HTERT RPE-1 (cell line): ENCODE results near the gene FAM110D.

Experiments used
- in situ Hi-C: fragments of 300-500 bp; cut with MboI; formaldehyde crosslinking; loops from 4 replicates; pipeline ENCODE4 v1.14.3; 2020; ENCODE audit warnings: low sequenced_read_pairs

Gene FAM110D

DNA sequence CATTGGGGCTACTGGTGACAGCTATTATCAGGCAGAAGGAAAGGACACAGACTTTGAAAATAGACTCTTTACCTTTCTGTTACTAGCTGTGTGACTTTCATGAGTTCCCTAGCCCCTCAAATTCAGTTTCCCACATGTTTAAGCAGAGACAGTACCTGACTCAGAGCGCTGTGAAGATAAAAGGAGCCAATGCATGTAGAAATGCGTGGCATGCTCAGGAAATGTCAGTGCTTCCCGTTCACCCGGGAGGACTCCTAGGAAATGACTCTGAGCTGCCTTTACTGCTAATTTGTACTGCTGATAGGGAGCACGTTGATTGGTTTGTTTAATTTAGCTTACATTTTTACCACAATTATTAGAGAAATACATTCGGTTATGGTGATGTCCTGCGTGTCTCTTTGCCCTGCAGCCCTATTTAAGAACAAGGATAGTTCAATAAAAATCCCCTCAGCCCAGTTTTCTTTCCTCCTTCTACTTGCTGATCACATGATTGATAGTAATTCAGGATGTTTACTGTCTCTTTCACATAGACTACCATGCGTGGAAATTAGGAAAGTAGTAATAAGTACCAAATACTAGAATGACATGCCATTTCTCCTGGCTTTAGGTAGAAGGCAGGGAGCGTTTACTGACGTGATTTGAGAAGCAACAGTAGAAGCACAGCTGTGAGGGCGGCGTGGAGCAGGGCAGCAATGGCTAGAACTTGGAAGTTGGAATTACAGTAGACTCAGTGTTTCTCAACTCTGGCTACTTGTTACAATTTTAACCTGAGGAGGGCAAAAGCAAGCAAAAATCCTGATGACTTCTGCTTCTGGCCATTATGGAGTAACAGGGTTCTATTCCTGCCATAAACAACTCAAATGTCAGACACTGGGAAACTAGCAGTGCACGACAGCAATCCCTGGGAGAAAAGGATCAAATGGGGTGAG lies 31.4 kb upstream of the FAM110D start:
- in situ Hi-C loops = no loop called here

DNA sequence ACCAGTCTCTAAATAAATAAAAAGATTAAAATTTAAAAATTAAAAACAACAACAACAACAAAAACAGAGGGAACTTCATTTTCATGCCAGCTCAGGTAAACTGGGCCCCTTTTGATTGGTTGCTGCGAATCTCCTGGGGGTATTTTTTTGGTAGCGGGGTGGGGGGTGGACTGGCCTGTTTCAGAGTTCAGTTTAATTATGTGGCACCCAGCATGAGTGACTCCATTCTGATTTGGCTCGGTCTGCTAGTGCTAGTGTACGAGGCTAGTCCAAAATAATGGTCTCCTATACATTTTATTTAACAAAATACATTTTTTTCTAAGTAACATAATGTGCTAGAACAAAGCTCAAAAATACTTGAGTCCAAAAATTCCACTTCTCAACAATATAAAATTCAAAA lies 29.1 kb upstream of the FAM110D start:
- in situ Hi-C loops = no loop called here

DNA sequence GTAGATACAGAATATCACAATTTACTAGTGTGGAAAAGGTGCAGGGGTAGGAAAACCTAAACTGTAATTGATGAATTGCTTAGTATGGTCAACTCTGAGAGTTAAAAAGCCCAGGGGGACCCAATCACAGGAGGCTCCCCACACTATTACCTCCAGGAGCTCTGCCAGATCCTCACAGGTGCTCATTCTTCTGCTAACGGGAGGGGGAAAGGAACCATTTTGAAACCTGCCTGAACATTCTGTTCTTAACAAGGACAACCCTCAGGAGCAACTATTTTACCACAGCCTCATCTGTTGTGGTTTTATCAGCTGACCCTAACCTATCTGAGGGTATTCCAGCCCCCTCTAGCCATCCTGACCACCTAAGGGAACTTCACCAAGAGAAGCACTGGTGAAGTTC lies 28.2 kb upstream of the FAM110D start:
- in situ Hi-C loops = no loop called here

DNA sequence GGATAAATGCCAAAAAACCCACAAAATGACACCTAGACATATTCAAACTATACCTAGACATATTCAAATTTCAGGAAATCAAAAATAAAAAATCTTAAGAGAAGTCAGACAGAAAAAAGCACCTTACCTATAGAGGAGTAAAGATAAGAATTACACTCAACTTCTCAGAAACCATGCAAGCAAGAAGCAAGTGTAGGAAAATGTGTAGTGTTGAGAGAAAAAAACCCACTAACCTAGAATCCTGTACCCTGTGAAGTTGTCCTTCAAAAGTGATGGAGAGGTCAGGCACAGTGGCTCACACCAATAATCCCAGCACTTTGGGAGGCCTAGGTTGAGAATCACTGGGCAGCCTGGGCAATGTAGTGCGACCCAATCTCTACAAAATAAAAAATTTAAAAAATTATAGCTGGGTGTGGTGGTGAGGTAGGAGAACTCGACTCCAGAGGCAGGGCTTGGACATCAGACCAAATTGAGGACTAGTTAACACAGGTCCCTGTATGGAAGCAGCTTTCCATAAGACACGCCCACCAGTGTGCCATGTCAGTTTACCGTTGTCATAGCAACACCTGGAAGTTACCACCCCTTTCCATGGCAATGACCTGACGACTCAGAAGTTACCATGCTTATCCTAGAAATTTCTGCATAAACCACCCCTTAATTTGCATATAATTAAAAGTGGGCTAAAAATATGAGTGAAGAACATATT lies 26.6 kb upstream of the FAM110D start:
- in situ Hi-C loops = no loop called here

DNA sequence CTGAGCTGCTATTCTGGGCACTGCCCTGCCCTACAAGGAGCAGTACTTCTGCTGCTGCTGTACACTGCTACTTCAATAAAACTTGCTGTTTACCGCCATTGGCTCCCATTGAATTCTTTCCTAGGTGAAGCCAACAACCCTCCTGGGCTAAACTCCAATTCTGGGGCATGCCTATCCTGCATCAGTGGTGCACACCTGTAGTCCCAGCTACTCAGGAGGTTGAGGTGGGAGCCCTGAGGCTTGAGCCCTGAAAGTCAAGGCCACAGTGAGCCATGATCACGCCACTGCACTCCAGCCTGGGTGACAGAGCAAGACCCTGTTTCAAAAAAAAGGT lies 26.1 kb upstream of the FAM110D start:
- in situ Hi-C loops = no loop called here

DNA sequence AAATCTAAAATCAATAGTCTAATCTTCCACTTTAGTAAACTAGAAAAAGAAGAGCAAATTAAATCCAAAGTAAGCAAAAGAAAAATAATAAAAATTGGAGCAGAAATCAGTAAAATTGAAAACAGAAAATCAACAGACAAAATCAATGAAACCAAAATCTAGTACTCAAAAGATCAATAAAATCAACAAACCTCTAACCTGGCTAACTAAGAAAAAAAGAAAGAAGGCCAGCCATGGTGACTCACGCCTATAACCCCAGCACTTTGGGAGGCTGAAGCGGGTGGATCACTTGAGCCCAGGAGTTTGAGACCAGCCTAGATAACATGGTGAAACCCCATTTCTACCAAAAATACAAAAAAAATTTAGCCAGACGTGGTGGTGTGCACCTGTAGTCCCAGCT lies 24.4 kb upstream of the FAM110D start:
- in situ Hi-C loops = no loop called here

DNA sequence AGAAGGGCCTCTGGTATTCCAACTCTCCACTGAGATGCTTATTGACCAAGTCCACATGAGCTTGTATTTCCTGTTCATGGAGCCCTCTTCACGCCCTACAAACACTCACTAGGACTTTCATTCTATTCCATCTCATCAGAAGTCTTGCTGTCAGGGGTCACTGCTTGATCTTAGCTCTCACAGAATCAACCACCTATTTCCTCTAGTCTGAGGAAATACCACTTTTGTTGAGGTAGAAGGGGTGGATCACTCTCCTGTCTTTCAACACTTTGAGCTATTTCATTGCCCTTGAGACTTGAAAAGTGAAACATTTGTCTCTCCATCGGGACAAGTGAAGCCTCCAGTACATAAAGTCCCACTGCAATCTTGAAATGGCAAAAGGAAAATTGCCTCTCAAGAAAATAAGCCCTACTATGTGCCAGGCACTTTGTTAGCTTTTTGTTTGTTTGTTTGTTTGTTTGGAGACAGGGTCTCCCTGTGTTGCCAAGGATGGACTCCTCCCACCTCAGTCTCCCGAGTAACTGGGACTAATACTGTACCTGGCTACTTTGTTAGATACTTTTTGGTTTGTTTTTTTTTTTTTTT lies 19.8 kb upstream of the FAM110D start:
- in situ Hi-C loops = no loop called here

DNA sequence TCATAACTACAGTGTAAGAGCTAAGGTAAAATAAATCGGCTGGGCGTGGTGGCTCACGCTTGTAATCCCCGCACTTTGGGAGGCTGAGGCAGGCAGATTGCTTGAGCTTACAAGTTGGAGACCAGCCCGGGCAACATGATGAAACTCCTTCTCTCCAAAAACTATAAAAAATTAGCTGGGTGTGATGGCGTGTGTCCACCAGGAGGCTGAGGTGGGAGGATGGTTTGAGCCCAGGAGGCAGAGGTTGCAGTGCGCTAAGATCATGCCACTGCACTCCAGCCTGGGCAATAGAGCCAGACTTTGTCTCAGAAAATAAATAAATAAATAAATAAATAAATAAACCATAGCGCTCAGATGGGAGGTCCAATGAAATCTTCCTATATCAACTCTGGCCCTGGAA lies 16.7 kb upstream of the FAM110D start:
- in situ Hi-C loops = no loop called here

DNA sequence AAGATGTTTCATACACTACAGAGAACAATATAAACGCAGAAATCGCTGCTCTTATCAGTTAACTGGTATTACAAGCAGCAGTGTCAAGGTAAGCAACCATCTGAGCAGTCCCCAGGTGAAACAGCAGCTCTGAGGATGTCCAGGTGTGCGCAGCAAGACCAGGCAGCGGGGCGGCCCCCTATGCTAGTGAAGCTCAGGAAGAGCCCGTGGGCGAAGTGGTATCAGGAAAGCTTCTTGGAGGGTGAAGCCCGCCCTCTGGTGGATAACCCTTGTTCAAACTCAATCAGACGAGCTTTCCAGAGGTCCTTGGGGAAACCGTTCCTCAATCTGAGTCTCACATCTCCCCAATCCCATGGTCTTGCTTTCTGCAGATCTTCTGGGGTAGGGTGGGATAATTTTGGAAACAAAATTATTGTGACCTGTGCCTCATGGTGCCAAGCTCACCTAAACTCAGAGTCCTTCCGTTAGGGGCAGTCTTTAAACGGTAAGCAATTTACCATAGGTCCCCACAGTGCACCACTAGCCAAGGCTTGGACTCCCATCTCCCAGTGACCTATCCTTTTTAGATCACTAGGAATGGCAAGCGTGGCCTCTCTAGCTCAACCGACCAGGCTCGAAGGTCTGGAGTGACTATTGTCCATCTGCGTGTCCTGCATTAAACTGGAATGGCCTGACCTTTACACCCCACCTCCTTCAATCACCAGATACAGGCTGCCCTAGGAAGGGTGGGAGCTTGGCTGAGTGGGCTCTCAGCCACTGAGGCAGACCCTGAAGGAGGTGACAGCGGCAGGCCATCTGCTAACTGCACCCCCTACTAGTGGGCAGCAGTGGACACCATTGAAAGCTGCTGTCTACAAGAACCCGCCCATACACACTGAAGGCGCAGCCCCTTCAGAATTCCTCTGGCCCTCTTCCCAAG lies 13.6 kb upstream of the FAM110D start:
- in situ Hi-C loops = no loop called here

DNA sequence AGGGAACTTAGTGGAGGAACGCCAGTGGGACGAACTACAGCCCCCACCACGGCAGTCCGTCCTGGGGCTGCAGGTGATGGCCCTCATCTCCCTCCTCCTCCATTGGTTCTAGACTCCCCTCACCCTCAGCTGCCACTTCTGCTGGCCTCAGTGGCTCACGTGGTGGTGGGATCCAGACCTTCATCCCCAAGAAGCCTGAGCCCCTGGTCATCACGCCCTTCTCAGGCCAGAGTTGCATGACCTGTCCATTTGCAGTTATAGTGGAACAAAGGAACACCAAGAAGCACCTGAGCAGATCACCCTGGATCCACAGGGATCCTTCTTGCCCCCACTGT lies 13.0 kb upstream of the FAM110D start:
- in situ Hi-C loops = no loop called here

DNA sequence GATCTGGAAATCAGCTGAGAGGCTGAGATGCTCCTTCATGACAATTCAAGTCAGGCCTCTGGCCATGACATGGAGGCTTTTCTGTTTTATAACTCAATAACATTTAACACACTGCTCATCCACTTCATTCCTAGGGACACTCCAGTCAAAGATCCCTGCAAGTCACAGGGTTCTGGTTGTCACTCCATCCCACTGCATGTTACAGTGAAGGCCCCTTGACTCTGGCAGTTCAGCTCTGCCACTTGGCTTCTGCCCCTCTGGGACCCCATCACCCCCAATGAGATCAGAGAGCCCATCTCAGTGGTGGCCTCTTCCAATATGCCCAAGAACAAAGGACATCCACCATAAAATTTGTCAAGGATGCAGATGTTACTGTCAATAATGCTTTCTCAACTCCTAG lies 10.0 kb upstream of the FAM110D start:
- in situ Hi-C loops = no loop called here

DNA sequence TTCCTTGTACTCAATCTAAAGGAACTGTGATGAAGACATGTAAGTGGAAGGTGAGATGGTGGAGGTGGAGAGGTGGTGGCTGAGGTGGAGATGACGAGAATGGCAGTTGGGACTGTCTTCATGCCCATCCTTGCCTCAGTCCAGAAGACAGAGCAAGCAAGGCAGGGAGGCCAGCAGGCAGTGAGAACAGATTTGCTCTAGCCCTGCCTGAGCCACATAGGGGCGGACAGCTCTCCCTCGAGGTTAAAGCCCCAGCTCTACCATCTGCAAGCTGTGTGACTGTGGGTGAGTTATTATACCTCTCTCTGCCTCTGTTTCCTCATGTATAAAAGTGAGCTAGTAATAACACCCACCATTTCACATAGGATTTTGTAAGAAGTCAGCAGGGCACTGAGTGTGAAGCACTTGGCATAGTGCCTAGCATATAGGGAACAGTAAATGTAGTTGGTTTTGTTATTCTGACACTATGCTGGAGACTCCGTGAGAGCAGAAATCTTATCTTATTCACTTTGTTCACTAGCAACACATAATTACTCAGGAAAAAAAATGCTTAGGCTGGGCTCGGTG lies 4.8 kb upstream of the FAM110D start:
- in situ Hi-C loops = no loop called here

DNA sequence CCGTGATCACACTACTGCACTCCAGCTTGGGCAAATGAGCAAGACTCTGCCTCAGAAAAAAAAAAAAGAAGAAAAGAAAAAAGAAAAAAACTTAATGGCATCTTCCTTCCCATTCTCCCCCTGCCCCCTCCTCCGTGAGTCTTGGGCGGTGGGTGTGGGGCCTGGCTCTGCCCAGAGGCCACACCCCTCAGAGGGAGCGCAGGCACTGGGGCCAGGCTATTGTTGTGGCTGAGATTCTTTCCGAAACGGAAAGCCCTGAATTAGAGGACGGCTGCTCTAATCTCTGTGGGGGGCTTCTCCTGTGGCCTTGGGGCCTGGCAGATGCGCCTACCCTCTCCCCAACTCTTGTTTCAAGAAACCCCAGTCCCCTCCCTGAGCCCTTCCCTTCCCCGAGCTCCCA lies 4.1 kb upstream of the FAM110D start:
- in situ Hi-C loops = no loop called here

DNA sequence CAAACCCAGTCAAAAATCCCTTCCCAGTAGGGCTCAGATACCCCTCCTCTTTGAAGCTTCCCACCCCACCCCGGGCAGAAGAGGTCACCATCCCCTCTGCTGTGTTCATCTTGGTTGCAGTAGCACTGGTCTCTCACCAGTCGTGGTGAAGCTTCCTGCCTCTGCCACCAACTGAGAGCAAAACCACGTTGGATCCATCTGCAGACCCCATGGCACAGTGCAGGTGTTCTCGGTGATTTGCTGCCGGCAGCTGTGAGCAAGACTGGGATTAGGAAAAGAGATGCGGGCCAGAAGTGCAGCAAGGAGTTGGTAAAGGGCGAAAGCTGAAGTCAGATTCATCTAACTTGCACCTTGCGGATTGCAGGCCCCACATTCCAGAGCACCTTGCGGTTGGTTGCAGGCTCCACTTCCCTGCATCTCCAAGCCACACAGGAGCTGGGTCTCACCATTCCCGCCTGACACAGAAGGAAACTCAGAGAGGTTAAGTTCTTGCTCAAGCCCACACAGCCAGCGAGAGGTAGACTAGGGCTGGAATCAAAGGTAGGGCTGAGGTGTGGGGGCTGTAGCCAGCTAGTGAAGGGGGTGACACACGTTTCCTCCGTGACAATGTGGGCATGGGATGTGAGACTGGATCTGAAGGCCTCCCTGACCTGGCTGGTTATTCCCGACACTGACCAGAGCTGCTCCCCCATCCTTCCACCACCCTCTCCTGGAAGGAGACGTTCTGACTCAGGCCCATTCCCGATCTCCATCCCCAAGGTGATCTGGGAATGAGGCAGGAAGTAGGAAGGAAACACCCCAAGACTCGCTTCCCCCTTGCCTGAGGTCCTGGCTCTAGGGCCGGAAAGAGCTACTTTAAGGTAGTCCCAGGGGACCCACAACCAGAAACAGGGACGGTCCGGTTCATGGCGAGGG lies 3.3 kb upstream of the FAM110D start:
- in situ Hi-C loops = no loop called here

DNA sequence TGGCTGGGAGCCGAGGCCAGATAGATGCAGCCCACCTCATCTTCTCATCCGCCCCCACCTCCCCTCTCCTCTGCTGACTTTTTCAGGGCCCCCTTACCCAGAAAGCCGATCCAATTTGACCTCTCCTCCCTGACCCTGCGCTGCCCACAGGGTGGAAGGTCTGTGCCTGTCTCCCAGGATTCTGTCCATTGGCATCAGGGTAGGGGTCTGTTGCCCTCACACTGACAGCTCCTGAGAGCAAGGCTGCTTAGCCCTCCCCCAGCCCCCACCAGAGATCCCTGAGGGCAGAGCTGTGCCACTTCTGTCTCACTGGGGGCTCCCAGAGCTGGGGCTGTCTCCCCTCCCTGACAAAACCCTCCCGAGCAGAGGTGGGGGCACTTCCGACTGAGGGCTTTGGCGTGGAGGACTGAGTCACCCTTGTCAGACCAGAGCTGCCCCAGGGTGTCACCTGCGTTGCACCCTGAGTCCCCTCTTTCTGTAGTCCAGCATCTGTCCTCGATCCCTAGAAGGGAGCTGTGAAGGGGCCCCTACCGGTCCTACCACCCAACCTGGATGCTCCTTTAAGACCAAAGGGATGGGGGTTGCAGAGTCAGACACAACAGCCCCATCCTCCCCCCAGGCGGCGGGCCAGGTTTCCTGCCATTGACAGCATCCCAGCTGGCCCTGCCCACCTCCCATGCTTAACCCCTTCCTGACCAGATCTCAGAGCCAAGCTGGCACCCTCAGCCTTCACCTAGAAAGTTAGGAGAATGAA lies 2.4 kb upstream of the FAM110D start:
- in situ Hi-C loops = no loop called here

DNA sequence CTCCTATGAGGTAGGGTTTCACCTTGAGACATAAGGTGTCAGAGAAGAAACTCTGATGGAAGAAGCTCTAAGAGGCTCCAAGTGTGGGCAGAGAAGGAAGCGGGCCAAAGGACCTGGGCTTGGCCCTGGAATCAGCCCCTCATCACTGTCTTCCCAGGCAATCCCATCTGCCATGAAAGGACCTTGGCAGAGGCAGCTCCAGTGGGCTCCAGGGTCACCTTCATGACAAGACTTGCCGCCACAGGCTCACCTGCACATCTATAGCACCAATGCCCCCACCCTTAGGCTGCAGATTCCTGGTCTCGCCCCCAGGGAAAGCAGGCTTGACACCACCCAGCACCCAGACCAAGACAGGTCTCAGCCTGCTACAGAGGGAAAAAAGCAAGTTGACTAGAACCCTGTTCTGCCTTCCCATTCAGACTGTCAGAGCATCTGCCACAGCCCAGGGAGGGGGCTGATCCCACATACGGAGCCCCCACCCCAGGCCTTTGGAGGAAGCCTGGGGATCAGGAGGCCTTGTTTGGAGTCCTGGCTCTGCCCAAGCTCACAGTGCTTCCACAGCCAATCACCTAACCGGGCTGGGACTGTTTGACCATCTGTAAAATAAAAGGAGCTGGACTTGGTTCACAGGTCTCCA lies 490 bp upstream of the FAM110D start:
- in situ Hi-C loops = no loop called here

DNA sequence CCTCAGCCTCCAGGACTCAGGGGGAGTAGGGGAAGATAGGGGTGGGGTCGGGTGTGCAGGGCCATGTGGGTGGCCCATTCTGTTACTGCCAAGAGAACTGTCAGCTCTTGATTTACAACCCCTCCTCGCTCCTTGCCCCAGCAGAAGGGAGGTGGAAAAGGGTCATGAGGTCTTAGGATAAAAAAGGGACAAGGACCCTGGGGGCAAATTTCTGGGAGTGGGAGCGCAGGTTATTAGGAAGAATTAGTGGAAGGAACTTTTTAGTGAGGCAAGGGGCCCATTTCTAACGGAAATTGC lies 812 bp downstream of the FAM110D start:
- in situ Hi-C loops = no loop called here

DNA sequence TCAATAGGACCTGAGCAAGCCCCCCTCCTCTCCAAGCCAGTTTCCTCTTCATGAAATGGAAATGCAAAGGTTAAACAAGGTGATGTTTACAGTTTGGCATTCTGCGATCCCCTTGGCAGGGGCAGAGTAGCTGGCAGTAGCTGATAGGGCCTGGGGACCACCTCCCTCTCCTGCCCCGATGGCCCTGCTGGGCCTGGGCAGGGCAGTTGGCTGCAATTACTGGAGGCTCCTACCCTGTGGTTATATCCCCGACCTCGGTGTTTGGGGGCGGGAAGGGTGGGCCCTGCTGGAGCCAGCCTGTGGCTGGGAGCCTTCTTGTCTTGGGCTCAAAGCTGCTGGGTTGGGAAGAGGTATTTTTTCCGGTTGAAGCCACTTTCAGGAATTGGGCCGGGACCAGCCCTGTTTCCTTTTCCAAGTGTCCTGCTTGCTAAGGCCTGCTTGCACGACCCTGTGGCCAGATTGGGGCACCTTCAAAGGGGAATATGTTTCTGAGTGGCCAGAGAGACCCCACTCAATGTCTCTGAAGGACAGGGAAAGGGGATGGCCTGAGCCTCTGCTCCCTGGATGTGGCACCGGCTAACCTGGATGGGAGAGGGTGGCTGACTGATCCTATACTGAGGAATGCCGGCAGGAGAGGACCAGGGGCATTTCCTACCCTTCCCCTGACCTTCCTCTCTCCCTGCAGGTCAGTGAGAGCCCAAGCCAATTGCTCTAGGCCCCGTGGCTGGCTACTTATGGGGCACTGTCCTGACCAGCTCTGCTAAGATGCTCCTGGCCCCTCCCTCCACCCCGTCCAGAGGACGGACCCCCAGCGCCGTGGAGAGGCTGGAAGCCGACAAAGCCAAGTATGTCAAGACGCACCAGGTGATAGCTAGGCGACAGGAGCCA lies 1.9 kb downstream of the FAM110D start:
- in situ Hi-C loops = no loop called here
